K562 (cell line): ENCODE measurements around the gene SLC38A10. TPM values are rescaled to one million over a fixed set of nuclear protein-coding genes. Genes with fewer than 3 reads are reported as not detected.

ENCODE experiments used
- EZH2 ChIP-seq: IDR thresholded peaks from 2 replicates; pipeline ENCODE4 v1.6.1; 2012; ENCODE audit warnings: low read depth, mild to moderate bottlenecking, inconsistent platforms, low read length, borderline replicate concordance
- KDM1A ChIP-seq, 2 experiments: fragments of 450-650 bp; IDR thresholded peaks; 2 replicates each; pipeline ENCODE4 v1.6.1; 2016; ENCODE audit warnings: mild to moderate bottlenecking in 2 of 2
- NRF1 ChIP-seq, 2 experiments: fragments of 450-650 bp; IDR thresholded peaks in 1 of 2; conservative IDR thresholded peaks in 1 of 2; 2 replicates each; pipeline ENCODE4 v1.6.1; 2014; ENCODE audit warnings: mild to moderate bottlenecking in 2 of 2
- POLR3G ChIP-seq: IDR thresholded peaks from 2 replicates; pipeline ENCODE4 v1.6.1; 2011; ENCODE audit not compliant: insufficient read length, insufficient replicate concordance; ENCODE audit errors: extremely low read depth
- RBM25 ChIP-seq: fragments of 200-400 bp; formaldehyde crosslinking; IDR thresholded peaks from 2 replicates; pipeline ENCODE4 v1.6.1; 2018; ENCODE audit warnings: low read length, low read depth, moderate library complexity; ENCODE audit not compliant: severe bottlenecking
- SMAD1 ChIP-seq: fragments of 150-350 bp; IDR thresholded peaks from 2 replicates; pipeline ENCODE4 v1.6.1; 2014; ENCODE audit warnings: low read length, low read depth; ENCODE audit not compliant: partially characterized antibody
- TOE1 ChIP-seq, 2 experiments: fragments of 450-650 bp in 1 of 2; sonication (generic) in 1 of 2; formaldehyde crosslinking in 1 of 2; IDR thresholded peaks; 2 replicates each; pipeline versions ENCODE4 v1.7.1 to v1.8.0; 2016 to 2022; ENCODE audit warnings: borderline replicate concordance in 2 of 2, mild to moderate bottlenecking in 2 of 2, antibody characterized with exemption in 1 of 2, inconsistent platforms in 1 of 2, low read depth in 1 of 2, missing genetic modification reagents in 1 of 2, moderate library complexity in 1 of 2
- ZNF212 ChIP-seq: fragments of 450-650 bp; formaldehyde crosslinking; IDR thresholded peaks from 2 replicates; pipeline ENCODE4 v1.4.0; 2020; ENCODE audit warnings: mild to moderate bottlenecking
- ZNF217 ChIP-seq: sonication (generic); formaldehyde crosslinking; IDR thresholded peaks from 2 replicates; pipeline ENCODE4 v1.8.0; 2022; ENCODE audit warnings: mild to moderate bottlenecking, missing genetic modification reagents
- ZNF431 ChIP-seq: sonication (generic); formaldehyde crosslinking; IDR thresholded peaks from 2 replicates; pipeline ENCODE4 v1.8.0; 2022; ENCODE audit warnings: mild to moderate bottlenecking, missing genetic modification reagents
- ZNF583 ChIP-seq: fragments of 250-450 bp; sonication (Bioruptor Pico); IDR thresholded peaks from 2 replicates; pipeline ENCODE4 v1.4.0; 2020
- ZNF740 ChIP-seq, 3 experiments: fragments of 200-800 bp in 1 of 3; sonication (Bioruptor generic) in 1 of 3; sonication (generic) in 1 of 3; formaldehyde crosslinking in 1 of 3; IDR thresholded peaks; 2 replicates each; pipeline versions ENCODE4 v1.6.1 to v1.8.0; 2016 to 2022; ENCODE audit warnings: mild to moderate bottlenecking in 2 of 3, missing compliant biosample characterization in 2 of 3, missing genetic modification characterization in 2 of 3, missing genetic modification reagents in 1 of 3
- polyA plus RNA-seq, 8 experiments: library from polyadenylated mRNA; depleted of rRNA in 4 of 8; stranded (reverse) in 5 of 8; unstranded in 3 of 8; fragments of >200 nt; fragmentation: Nextera tagmentation in 2 of 8; fragmentation: Illumina TruSeq in 1 of 8; extraction: Ambion mirVana in 2 of 8; extraction: Trizol in 1 of 8; gene quantifications; 2 replicates each; pipeline versions ENCODE4 v1.2.1 to v1.2.3, GENCODE V29; 2011 to 2014; ENCODE audit warnings: inconsistent platforms in 1 of 8, missing spikeins in 1 of 8
- total RNA-seq, 7 experiments: library from RNA; depleted of rRNA in 6 of 7; stranded (reverse); fragments of >200 nt in 6 of 7; fragmentation: Illumina TruSeq in 2 of 7; extraction: Trizol in 2 of 7; gene quantifications; 2 replicates each; pipeline versions ENCODE4 v1.2.1 to v1.2.3, GENCODE V29; 2011 to 2021; ENCODE audit warnings: low replicate concordance in 1 of 7
- TF ChIP-seq, protein P1 (sequence below): fragments of 250-450 bp; sonication (Bioruptor Pico); IDR thresholded peaks from 2 replicates; pipeline ENCODE4 v1.5.0; 2022; ENCODE audit warnings: mild to moderate bottlenecking
- TF ChIP-seq, protein P2 (sequence below): fragments of 450-650 bp; formaldehyde crosslinking; IDR thresholded peaks from 2 replicates; pipeline ENCODE4 v1.4.0; 2020; ENCODE audit warnings: mild to moderate bottlenecking
- TF ChIP-seq, protein P3 (sequence below): sonication (generic); formaldehyde crosslinking; IDR thresholded peaks from 2 replicates; pipeline ENCODE4 v1.8.0; 2023; ENCODE audit warnings: mild to moderate bottlenecking, missing genetic modification reagents

Gene SLC38A10
- total and polyA plus RNA-seq, 9 of the 15 experiments (the other 6 are each of a cell fraction or from before 2014, with no cell fraction given), result 0.45 to 54.2 (median 13.8) TPM

DNA sequence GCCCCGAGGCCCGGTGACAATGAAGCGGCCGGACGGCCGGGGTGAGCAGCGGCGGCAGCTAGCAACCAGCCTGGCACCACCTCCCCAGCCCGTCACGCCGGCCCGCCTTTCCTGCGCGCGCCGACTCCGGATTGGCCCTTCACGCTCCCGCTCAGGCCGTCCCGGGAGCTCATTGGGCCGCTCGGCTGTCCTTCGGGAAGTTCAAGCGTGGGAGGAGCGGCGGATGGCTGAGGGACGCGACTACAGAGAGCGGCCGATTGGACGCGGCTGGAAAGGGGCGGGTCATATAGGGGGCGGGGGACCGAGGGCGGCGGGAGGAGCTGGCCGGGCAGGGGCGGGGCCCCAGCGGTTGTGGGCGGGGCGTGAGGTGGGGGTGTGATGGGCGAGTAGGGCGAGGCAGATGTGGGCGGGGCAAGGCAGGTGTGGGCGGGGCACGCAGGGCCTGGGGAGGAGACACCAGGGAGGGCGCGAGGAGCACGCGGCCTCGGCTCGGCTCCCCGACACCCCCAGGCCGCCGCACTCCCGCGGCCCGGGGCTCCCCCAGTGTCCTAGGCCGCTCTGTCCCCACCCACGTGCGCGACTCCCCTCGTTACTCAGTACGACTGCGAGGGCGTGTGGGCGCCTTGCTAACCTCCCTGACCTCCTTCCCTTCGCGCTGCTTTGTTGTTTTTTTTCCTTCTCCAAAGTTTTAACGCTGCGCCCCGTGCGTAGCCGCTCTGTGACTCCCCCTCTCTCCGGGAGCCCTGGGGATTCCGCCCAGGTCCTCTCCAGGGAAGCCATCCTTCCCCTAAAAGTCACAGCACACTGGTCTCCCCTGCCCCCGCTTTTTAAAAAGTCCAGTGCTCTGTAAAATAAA is 72.0 kb downstream of the SLC38A10 start, which contains the start of gene CEP131 (continued):
- TF ChIP-seq EZH2, result no peak
- peak; percentile 84 to 88 for TF ChIP-seq NRF1 (conservative IDR thresholded peaks at IDR 0.05 in 1 of 2, IDR thresholded peaks at IDR 0.05 in 1 of 2)
- TF ChIP-seq ZNF583, result no peak
- TF ChIP-seq POLR3G, result no peak
- no peak for TF ChIP-seq ZNF217 (CRISPR knock-in tag)
- TF ChIP-seq, protein P1, sequence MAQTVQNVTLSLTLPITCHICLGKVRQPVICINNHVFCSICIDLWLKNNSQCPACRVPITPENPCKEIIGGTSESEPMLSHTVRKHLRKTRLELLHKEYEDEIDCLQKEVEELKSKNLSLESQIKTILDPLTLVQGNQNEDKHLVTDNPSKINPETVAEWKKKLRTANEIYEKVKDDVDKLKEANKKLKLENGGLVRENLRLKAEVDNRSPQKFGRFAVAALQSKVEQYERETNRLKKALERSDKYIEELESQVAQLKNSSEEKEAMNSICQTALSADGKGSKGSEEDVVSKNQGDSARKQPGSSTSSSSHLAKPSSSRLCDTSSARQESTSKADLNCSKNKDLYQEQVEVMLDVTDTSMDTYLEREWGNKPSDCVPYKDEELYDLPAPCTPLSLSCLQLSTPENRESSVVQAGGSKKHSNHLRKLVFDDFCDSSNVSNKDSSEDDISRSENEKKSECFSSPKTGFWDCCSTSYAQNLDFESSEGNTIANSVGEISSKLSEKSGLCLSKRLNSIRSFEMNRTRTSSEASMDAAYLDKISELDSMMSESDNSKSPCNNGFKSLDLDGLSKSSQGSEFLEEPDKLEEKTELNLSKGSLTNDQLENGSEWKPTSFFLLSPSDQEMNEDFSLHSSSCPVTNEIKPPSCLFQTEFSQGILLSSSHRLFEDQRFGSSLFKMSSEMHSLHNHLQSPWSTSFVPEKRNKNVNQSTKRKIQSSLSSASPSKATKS (CRISPR knock-in tag), result no peak
- peak; percentile 70 for TF ChIP-seq ZNF740 (CRISPR knock-in tag; IDR thresholded peaks at IDR 0.05)
- no peak; a peak in 2 of 4 replicates for TF ChIP-seq ZNF740 (tag; IDR thresholded peaks at IDR 0.05)
- no peak for TF ChIP-seq SMAD1
- TF ChIP-seq, protein P2, sequence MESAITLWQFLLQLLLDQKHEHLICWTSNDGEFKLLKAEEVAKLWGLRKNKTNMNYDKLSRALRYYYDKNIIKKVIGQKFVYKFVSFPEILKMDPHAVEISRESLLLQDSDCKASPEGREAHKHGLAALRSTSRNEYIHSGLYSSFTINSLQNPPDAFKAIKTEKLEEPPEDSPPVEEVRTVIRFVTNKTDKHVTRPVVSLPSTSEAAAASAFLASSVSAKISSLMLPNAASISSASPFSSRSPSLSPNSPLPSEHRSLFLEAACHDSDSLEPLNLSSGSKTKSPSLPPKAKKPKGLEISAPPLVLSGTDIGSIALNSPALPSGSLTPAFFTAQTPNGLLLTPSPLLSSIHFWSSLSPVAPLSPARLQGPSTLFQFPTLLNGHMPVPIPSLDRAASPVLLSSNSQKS (CRISPR knock-in tag), result no peak
- TF ChIP-seq KDM1A (IDR thresholded peaks at IDR 0.05), result no peak
- TF ChIP-seq ZNF431 (CRISPR knock-in tag), result no peak
- TF ChIP-seq ZNF212 (CRISPR knock-in tag), result no peak
- TF ChIP-seq TOE1 (IDR thresholded peaks at IDR 0.05; ENCODE audit: borderline replicate concordance), result no peak
- no peak for TF ChIP-seq TOE1 (CRISPR knock-in tag; IDR thresholded peaks at IDR 0.05; ENCODE audit: borderline replicate concordance, low read depth)
- TF ChIP-seq RBM25, result peak; percentile 100
- TF ChIP-seq, protein P3, sequence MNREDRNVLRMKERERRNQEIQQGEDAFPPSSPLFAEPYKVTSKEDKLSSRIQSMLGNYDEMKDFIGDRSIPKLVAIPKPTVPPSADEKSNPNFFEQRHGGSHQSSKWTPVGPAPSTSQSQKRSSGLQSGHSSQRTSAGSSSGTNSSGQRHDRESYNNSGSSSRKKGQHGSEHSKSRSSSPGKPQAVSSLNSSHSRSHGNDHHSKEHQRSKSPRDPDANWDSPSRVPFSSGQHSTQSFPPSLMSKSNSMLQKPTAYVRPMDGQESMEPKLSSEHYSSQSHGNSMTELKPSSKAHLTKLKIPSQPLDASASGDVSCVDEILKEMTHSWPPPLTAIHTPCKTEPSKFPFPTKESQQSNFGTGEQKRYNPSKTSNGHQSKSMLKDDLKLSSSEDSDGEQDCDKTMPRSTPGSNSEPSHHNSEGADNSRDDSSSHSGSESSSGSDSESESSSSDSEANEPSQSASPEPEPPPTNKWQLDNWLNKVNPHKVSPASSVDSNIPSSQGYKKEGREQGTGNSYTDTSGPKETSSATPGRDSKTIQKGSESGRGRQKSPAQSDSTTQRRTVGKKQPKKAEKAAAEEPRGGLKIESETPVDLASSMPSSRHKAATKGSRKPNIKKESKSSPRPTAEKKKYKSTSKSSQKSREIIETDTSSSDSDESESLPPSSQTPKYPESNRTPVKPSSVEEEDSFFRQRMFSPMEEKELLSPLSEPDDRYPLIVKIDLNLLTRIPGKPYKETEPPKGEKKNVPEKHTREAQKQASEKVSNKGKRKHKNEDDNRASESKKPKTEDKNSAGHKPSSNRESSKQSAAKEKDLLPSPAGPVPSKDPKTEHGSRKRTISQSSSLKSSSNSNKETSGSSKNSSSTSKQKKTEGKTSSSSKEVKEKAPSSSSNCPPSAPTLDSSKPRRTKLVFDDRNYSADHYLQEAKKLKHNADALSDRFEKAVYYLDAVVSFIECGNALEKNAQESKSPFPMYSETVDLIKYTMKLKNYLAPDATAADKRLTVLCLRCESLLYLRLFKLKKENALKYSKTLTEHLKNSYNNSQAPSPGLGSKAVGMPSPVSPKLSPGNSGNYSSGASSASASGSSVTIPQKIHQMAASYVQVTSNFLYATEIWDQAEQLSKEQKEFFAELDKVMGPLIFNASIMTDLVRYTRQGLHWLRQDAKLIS (CRISPR knock-in tag), result no peak
